Stromal cell of bone marrow (primary cell): Measurements from ENCODE around the gene CHD9.
"Not testable (repeated sequence)": the region's sequence is repeated elsewhere in the genome, so short reads cannot be mapped to it uniquely, and the experiment has no call there.

ENCODE experiments used
- DNase-seq: peaks from one replicate; pipeline ENCODE4 v3.0.0-alpha.2; 2012; ENCODE audit warnings: low read depth

Gene CHD9

GRCh38 chr16:53281859-53282258, 227.1 kb downstream of the CHD9 start:
- DNase-seq, result no peak

DNA sequence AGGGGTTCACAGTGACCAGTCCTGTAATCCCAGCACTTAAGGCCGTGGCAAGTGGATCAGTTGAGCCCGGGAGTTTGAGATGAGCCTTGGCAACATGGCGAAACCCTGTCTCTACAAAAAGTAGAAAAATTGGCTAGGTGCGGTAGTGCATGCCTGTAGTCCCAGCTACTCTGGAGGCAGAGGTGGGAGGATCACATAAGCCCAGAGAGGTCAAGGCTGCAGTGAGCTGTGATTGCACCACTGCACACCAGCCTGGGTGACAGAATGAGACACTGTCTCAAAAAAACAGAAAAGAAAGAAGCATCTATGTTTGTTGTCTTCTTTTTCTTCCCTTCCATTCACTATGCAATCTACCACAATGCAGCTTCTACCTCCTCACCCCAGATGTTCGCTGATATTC, 227.5 kb downstream of the CHD9 start:
- DNase-seq, result no peak

DNA sequence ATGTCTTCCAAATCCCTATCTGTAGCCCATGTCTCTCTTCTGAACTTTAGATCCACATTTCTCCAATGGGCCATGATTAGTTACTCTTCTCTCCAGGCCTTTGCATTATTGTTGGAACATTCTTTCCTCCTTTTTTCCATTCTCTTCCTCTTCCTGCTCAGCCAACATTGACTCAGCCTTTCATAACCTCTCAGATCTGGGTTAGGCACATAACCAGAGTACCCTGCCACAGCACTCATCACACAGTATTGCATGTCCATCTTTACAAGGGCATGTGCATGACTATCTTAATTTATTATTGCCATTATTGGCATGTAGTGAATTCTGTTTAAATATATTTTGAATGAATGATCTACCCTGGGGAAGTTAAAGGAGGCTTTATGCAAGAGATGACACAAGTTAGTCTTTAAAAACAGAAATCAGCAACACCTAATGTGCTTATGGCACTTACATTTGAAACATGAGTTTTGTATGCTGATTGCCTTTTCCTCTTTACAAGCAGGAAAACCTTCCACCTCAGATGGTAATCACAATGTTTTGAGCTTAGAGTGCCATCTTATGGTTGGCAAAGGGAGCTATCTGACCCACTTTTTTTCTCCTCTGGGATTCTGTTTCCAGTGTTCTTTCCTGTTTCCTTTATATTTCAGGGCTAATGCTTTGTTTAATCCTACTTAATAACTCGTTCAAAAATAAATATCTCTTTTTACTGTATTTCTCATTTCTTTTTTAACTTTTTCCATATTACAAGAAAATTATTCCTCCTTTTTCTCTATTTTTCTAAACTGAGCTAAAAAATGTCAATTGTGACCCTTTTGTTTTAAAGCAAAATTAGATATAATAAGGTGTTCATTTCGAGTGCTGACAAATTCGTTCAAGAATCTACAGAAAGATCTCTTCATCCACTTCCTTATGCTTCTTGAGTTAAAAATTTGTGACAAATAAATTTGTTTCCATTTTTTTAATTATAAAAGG, 228.5 kb downstream of the CHD9 start:
- peak; percentile 25 for DNase-seq

DNA sequence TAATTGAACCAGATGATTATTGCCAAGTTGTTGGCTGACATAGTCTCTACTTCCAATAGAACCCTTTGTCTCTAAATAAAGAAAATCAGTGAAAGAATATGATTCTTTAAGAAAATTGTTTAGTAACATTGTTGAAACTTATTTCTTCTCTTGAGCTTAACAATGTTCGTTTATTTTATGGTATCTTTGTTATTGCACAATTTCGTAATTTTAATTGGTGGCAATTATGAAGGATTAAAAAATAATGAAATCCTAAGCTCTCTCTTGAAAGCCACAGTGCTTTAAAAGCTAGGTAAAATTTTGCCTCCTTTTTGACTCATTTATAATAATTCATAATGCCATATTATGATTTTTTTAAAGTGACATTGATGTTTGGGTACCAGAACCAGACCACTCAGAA, 230.4 kb downstream of the CHD9 start:
- DNase-seq, result no peak

DNA sequence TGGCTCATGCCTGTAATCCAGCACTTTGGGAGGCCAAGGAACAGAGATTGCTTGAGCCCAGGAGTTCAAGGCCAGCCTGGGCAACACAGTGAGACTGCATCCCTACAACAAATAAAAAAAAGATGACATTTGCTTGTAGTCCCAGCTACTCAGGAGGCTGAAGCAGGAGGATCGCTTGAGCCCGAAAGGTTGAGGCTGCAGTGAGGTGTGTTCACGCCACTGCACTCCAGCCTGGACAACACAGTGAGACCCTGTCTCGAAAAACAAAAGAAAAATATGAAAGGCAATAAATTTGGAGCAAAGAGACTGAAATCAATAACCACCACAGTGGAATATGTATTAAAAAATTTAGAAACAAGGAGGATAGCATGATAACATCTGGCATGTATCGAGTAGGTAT, 235.7 kb downstream of the CHD9 start:
- no peak for DNase-seq

GRCh38 chr16:53291757-53292392, 237.1 kb downstream of the CHD9 start:
- DNase-seq, result peak; percentile 8

- DNase-seq, result no peak
Measured at GRCh38 chr16:53297477-53297876, 242.7 kb downstream of the CHD9 start.

DNA sequence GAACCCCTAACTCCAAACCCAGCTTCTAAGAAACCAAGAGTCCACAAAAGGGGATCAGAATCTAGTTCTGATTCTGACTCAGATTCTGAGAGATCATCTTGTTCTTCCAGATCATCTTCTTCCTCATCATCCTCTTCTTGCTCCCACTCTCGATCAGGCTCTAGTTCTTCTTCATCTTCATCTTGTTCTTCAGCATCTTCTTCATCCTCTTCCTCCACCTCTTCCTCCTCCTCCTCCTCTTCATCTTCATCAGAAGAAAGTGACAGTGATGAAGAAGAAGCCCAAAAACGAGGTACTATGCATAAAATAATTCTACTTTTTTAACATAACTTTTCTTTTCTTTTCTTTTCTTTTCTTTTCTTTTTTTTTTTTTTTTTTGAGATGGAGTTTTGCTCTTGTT, 249.5 kb downstream of the CHD9 start:
- no peak for DNase-seq

GRCh38 chr16:53305743-53306142, 251.0 kb downstream of the CHD9 start:
- no peak for DNase-seq

DNA sequence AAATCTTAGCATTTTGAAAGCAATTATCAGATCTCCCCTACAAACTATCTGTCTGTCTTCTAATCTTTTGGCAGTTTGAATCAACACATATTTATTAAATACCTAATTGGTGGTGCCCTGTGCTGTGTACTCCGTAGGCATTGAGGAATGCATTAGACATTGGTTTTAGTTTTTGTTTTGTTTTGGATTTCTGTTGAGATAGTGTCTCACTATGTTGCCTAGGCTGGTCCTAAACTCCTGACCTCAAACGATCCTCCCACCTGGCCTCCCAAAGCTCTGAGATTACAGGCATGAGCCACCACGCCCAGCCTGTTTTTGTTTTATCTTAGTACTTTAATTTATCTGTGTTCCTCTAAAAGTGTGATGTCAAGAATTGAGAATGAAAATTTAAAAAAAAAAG, 254.7 kb downstream of the CHD9 start:
- no peak for DNase-seq

- no peak for DNase-seq
Measured at GRCh38 chr16:53320992-53321391, 266.2 kb downstream of the CHD9 start.

GRCh38 chr16:53323924-53324323, 269.1 kb downstream of the CHD9 start:
- no peak for DNase-seq

DNA sequence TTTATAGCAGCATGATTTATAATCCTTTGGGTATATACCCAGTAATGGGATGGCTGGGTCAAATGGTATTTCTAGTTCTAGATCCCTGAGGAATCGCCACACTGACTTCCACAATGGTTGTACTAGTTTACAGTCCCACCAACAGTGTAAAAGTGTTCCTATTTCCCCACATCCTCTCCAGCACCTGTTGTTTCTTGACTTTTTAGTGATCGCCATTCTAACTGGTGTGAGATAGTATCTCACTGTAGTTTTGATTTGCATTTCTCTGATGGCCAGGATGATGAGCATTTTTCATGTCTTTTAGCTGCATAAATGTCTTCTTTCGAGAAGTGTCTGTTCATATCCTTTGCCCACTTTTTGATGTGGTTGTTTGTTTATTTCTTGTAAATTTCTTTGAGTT, 276.2 kb downstream of the CHD9 start:
- DNase-seq, result not testable (repeated sequence)

DNA sequence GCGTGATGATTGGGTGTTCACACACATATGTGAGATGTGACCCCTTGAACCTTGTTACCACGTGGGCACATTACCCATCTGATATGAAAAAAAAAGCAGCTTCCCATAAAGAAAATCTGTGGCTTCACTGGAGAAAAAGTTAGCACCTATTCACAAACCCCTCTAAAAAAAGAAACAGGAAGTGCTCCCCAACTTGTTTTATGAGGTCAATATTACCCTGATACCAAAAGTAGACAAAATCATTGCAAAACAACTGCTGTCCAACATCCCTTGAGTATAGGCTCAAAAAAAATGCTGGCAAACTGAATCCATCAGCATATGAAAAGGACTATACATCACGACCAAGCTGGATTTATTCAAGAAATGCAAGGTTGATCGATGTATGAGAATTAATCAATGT, 279.8 kb downstream of the CHD9 start:
- DNase-seq, result no peak

GRCh38 chr16:53337294-53337693, 282.5 kb downstream of the CHD9 start:
- DNase-seq, result no peak

DNA sequence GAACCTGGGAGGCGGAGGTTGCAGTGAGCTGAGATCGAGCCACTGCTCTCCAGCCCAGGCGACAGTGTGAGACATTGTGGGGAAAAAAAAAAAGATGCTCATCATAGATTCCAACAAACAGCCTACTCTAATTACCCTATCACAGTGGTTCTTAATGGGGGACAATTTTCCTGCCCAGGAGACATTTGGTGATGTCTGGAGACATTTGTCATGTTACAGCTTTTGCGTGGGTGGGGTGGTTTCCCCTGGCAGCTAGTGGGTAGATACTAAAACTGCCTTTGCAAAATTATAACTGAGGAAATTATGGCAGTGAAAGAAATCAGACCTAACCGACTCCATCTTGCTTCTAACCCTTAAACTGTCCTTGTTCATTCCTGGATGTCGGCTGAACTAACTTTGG, 287.0 kb downstream of the CHD9 start:
- no peak for DNase-seq

DNA sequence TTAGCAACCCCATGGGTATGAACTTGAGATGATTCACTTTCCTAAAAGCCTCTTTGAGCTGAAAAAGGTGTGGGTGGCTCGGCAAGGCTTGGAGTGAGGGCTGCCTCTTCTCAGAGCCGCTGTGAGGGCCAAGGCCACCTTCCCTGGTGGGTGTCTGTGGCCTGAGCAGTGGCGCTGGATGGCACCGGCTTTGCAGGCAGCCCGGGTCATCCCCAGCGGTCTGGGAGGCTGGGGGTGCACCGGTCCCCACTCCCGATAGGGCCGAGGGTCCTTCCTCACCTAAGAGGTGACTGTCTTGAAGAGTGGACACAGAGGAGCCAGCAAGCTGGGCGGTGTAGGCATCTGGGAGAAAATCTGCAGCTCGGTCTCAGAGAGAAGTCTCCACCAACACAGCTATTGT, 300.3 kb downstream of the CHD9 start:
- DNase-seq, result no peak

DNA sequence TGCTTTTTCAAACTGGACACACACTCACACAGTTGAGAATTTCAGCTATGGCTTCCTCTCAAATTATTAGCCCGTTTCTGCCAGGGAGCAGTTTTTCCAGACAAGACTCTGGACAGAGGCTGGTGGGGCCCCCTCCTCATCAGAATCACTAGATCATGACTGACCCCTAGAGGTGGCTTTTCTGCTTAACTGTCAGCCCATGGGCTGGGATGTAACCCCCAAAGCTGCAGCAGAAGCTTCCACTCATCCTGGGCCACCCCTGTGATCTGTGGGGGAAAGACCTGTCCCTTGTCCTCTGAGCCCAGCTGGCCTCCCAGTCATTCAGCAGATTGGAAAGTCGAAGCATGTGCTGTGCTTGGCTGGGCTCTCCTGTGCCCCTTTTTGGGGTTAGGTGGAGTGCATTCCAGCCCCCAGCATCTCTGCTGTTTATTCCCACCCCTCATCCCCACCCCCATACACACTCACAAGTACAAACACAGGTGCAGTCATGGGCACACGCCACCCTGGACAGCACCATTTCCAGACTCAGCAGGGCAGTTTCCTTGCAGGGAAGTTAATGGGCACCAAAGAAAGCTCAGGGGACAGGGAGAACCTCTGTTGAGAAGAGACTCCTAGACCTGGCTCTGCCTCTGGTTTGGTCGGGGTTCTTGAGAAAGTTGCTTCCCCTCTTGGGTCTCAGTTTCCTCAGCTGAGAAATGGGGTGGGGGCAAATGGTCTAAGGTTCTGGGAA, 301.9 kb downstream of the CHD9 start:
- DNase-seq, result no peak

DNA sequence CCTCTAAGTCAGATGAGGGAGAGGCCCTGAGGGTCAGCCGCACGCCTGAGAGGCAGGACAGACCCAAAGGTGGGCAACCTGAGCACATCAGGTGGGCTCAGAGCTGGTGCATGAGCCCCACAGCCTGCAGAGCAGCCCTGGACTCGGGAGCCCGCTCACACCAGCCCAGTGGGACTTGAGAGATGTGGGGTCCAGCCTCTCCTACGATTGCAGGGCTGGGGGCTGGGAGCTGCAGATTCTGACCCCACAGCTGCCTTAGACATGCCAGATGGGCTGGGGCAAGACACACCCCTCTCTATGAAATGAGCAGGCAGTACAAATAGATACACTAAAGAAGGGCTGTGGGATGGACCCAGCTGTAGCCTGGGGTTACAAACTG, 302.4 kb downstream of the CHD9 start:
- DNase-seq, result no peak

DNA sequence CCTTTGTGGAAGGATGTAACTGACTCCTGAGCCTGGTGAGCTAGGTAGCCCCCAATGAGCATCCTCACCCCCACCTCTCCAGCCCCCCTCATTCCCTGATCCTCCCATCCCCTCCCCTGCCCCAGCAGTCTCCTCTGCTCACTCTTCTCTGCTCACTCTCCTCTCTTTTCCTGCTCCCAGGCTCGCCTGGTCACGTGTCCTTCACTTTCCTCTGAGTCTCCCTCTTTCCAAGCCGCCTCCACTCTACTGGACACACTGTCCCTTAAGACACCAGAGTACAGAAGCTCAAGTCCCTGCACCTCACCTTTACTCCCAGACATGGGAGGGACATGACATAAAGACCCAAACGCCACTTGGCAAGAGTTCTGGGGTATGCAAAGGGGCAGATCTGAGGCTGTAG, 303.2 kb downstream of the CHD9 start:
- DNase-seq, result no peak

GRCh38 chr16:53358884-53359283, 304.1 kb downstream of the CHD9 start:
- no peak for DNase-seq

DNA sequence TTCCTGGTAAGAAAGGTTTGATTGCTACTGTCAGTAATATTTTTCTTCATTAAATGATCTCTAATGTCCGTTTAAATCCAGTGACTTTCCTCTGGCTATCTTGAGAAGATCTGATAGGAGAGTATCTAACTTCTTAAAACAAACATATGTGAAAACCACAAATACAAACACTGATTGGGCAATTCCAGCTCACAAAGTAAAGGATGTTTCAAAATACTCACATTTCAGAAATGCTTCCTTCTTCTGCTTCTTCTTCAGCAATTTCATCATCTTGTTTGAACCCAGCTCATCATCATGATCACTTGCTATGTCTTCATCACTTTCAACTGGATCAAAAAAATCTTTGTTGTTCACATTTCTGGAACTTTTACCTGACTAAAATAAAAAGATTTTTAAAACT, 315.1 kb downstream of the CHD9 start:
- no peak for DNase-seq

DNA sequence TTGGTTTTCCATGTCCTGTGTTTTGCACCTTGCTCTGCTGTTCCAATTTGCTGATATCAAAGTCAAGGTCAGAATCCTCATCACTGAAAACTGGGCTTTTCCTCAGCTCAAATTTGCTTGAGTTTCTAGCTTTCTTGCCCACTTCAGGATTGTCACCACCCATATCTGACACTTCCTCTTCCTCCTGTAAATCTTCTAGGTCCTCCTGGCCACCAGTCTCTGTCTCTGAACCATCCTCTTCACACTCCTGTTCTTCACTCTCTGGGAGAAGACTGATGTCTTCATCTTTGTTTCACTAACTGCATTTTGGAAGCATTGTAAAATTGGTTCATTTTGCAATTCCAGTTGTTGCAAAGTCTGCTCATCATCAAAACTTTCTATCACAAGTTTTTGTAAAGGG, 316.0 kb downstream of the CHD9 start:
- no peak for DNase-seq
